ENCODE data around the gene HMX3.

DNA sequence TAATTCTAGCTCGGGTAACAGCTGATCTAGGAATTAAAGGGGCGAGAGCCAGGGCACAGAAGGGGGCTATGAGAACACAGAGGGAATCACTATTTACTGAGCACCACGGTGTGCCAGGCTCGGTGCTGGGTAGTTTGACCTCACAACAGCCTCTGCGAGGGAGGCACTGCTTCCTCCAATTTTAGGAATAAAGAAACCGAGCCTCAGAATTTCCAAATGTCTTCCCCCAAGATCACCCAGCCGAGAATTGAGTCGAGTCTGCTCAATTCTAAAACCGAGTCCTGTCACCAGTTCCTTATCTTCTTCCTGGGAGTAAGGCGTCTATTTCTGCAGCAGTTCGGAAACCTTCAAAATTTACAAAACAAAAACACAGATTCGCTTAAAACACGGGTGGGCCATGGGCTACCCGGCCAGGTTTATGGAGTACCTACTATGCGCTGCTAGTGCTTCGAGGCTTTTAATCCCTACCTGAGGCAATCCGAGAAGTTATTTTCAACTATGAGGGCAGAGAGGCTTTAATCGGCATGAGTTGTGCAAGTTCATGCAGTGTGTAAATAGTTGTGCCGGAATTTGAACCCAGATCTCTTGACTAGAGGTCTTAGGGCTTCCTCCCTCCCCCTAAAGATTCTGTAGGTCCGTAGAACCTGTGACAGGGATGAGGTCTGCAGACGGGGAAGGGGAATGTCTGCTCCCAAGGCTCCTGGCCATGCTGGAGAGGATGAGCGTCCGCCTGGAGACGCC lies 11.3 kb downstream of the HMX3 start:
- TF ChIP-seq, protein P1, sequence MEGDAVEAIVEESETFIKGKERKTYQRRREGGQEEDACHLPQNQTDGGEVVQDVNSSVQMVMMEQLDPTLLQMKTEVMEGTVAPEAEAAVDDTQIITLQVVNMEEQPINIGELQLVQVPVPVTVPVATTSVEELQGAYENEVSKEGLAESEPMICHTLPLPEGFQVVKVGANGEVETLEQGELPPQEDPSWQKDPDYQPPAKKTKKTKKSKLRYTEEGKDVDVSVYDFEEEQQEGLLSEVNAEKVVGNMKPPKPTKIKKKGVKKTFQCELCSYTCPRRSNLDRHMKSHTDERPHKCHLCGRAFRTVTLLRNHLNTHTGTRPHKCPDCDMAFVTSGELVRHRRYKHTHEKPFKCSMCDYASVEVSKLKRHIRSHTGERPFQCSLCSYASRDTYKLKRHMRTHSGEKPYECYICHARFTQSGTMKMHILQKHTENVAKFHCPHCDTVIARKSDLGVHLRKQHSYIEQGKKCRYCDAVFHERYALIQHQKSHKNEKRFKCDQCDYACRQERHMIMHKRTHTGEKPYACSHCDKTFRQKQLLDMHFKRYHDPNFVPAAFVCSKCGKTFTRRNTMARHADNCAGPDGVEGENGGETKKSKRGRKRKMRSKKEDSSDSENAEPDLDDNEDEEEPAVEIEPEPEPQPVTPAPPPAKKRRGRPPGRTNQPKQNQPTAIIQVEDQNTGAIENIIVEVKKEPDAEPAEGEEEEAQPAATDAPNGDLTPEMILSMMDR (IDR thresholded peaks at IDR 0.05), result no peak
- no peak for TF ChIP-seq POLR2A (IDR thresholded peaks at IDR 0.05)
- TF ChIP-seq EP300 (IDR thresholded peaks at IDR 0.05), result no peak

All from tibial nerve (tissue), 4 donors.